CD4-positive, alpha-beta T cell (primary cell): ENCODE data around the gene PLBD2. TPM values are rescaled to one million over a fixed set of nuclear protein-coding genes. Genes with fewer than 3 reads are reported as not detected.

Experiments
- ATAC-seq: fragments of 200-7000 bp; cut with Tn5 transposase; one replicate; pipeline ENCODE4 v1.10.0; 2022; ENCODE audit warnings: mild to moderate bottlenecking; ENCODE audit not compliant: poor library complexity
- CTCF ChIA-PET: fragments of 350-600 bp; sonication (Branson Sonifier 250); formaldehyde crosslinking; loops from one replicate; lab custom pipeline; 2021; ENCODE audit warnings: antibody characterized with exemption, inconsistent platforms; lab: Charles Lee
- POLR2A ChIA-PET: fragments of 350-600 bp; sonication (Branson Sonifier 250); formaldehyde crosslinking; loops from one replicate; lab custom pipeline; 2021; ENCODE audit warnings: antibody characterized with exemption, inconsistent platforms; lab: Charles Lee
- DNase-seq, 14 experiments: peaks; one replicate each; pipeline ENCODE4 v3.0.0-alpha.2; 2013 to 2020; ENCODE audit warnings: mixed read lengths in 2 of 14
- H3K27ac ChIP-seq, 2 donors: one replicate each; pipeline versions ENCODE4 v1.5.1 to v1.7.0; 2013; ENCODE audit warnings: low read length in 2 of 2, low read depth in 1 of 2, mild to moderate bottlenecking in 1 of 2
- H3K27me3 ChIP-seq, 2 experiments: 1 replicate in 1 of 2; 2 replicates in 1 of 2; pipeline versions ENCODE4 v1.6.1 to v1.7.0; 2013; ENCODE audit warnings: low read length in 2 of 2, control low read depth in 1 of 2, mild to moderate bottlenecking in 1 of 2, moderate library complexity in 1 of 2; ENCODE audit not compliant: insufficient read depth in 2 of 2, control insufficient read depth in 1 of 2
- H3K36me3 ChIP-seq: one replicate; pipeline ENCODE4 v1.6.1; 2013; ENCODE audit warnings: low read length, control low read depth; ENCODE audit not compliant: insufficient read depth
- H3K4me1 ChIP-seq: one replicate; pipeline ENCODE4 v1.6.1; 2013; ENCODE audit warnings: low read length, control low read depth; ENCODE audit not compliant: insufficient read depth
- H3K4me3 ChIP-seq: one replicate; pipeline ENCODE4 v1.5.1; 2013; ENCODE audit warnings: mild to moderate bottlenecking, low read length, moderate library complexity
- H3K9me3 ChIP-seq, 2 experiments: 1 replicate in 1 of 2; 2 replicates in 1 of 2; pipeline versions ENCODE4 v1.6.1 to v1.7.0; 2013; ENCODE audit warnings: low read length in 2 of 2, mild to moderate bottlenecking in 2 of 2, control low read depth in 1 of 2, moderate library complexity in 1 of 2; ENCODE audit not compliant: control insufficient read depth in 1 of 2, insufficient read depth in 1 of 2
- H3K27ac Mint-ChIP-seq: one replicate; pipeline ENCODE4 v1.8.0; 2020; ENCODE audit warnings: mixed read lengths
- H3K27me3 Mint-ChIP-seq: one replicate; pipeline ENCODE4 v1.8.0; 2021; ENCODE audit warnings: mixed read lengths
- H3K36me3 Mint-ChIP-seq: one replicate; pipeline ENCODE4 v1.8.0; 2021; ENCODE audit warnings: low read depth, mixed read lengths
- H3K4me1 Mint-ChIP-seq: one replicate; pipeline ENCODE4 v1.8.0; 2021; ENCODE audit warnings: low read depth, mixed read lengths
- H3K4me3 Mint-ChIP-seq: one replicate; pipeline ENCODE4 v1.8.0; 2020; ENCODE audit warnings: mild to moderate bottlenecking, mixed read lengths
- H3K9me3 Mint-ChIP-seq: one replicate; pipeline ENCODE4 v1.8.0; 2020; ENCODE audit warnings: mixed read lengths
- CTCF ChIP-seq: fragments of 200-600 bp; IDR thresholded peaks from one replicate; pipeline ENCODE4 v1.8.0; 2022; ENCODE audit warnings: antibody characterized with exemption, mild to moderate bottlenecking
- intact Hi-C, 2 experiments: fragments of 100-400 bp; cut with DNase I in 1 of 2; cut with micrococcal nuclease in 1 of 2; formaldehyde crosslinking; loops; one replicate each; pipeline versions ENCODE4 v1.15.1 to v1.9.0; 2023 to 2025; cut with DNase I, micrococcal nuclease
- total RNA-seq, 174 experiments: library from RNA in 2 of 174; stranded (reverse) in 2 of 174; gene quantifications; one replicate each; pipeline ENCODE4 v1.2.3 and lab custom pipeline; 2021 to 2026

Gene PLBD2
- total RNA-seq, 2 experiments from 2014 or later: 10.4 to 12.2 TPM

DNA sequence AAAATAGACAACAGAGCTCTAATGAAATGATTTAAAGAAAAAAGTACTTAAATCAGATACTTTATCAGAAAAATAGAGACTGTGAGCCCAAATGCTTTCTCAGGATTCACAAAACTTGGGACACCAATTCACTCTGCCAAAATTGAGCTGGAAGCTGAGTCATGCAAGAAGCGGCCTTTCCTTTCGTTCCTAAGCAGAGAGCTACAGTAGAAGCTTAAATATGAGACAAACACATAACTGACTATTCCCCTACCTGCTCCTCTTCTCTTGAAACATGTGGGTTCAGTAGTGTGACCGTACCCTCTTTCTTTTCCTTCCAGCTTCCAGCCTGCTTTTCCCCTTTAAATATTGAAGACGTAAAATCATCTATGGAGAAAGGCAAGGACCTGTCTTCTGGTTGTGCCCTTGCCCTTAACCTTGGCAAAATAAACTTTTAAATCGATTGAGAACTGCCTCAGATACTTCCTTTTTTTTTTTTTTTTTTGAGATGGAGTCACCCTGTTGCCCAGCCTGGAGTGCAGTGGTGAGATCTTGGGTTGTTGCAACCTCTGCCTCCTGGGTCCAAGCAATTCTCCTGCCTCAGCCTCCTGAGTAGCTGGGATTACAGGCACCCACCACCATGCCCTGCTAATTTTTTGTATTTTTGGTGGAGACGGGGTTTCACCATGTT, 49.7 kb downstream of the PLBD2 start:
- ATAC-seq: no peak
- peaks cover 0 to 4% of the 10 kb centered on the region in 2 experiments for H3K27me3 ChIP-seq
- no peak for TF ChIP-seq CTCF
- H3K9me3 Mint-ChIP-seq: no peaks in the 10 kb centered on the region
- intact Hi-C loops: no loop called here
- no peaks in the 10 kb centered on the region for H3K36me3 ChIP-seq
- no peaks in the 10 kb centered on the region for H3K4me1 Mint-ChIP-seq
- CTCF ChIA-PET: no interaction called here
- peaks cover 2% of the 10 kb centered on the region for H3K4me1 ChIP-seq
- peaks cover 19% of the 10 kb centered on the region for H3K27me3 Mint-ChIP-seq
- no peaks in the 10 kb centered on the region for H3K36me3 Mint-ChIP-seq
- H3K9me3 ChIP-seq: no peaks in the 10 kb centered on the region
- no peak overlapping the region for H3K4me3 ChIP-seq
- H3K27ac Mint-ChIP-seq: no peak overlapping the region
- no peak for DNase-seq
- H3K27ac ChIP-seq: no peak overlapping the region
- POLR2A ChIA-PET: no interaction called here
- H3K4me3 Mint-ChIP-seq: no peak overlapping the region

- DNase-seq: no peak
- H3K36me3 ChIP-seq: no peaks in the 10 kb centered on the region
- Mint-ChIP-seq H3K27me3 (peaks cover 18% of the 10 kb centered on the region), H3K9me3 (no peaks in the 10 kb centered on the region), H3K27ac (no peak overlapping the region), H3K36me3 (no peaks in the 10 kb centered on the region), H3K4me3 (no peak overlapping the region), H3K4me1 (no peaks in the 10 kb centered on the region)
- no peak for TF ChIP-seq CTCF
- no peaks in the 10 kb centered on the region for H3K9me3 ChIP-seq
- no peak overlapping the region for H3K27ac ChIP-seq
- H3K4me1 ChIP-seq: no peaks in the 10 kb centered on the region
- CTCF ChIA-PET: no interaction called here
- ATAC-seq: no peak
- intact Hi-C loops: no loop called here
- POLR2A ChIA-PET: no interaction called here
- peaks cover 0 to 4% of the 10 kb centered on the region in 2 experiments for H3K27me3 ChIP-seq
- no peak overlapping the region for H3K4me3 ChIP-seq
Observed at GRCh38 chr12:113408756-113409298, 50.4 kb downstream of the PLBD2 start.

DNA sequence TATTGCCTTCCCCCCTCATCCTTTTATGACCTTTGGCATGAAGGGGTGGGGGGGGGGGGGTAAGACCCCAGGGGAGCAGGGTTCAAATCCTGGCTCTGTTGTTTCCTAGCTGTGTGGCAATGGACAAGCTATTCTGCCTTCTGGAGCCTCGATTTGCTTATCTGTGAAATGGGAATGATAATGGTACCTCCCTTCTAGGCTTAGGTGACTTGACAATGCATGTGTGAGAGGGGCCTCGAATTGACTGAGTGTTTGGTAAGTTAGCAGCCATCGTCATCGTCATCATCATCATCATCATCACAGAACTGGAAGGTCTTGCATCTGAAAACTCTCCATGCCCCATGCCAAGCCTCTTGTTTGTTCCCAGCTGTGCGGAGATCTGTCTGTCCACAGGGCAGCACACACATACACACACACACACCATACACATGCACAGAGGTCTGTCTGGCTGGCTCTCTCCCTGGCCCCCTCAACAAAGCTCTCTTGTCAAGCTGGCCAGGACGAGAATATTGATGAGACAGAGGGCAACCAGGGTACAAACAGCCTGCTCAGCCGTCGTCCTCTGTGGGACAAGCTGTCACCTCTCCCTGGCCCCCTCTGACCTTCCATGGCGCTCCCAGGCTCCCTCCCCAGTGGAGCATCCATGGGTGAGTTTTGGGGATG, 51.2 kb downstream of the PLBD2 start:
- H3K9me3 Mint-ChIP-seq: no peaks in the 10 kb centered on the region
- CTCF ChIA-PET: no interaction called here

More for the DNA sequence above, 51.2 kb downstream of the PLBD2 start:
- no peaks in the 10 kb centered on the region for H3K36me3 ChIP-seq
- H3K27me3 Mint-ChIP-seq: peaks cover 11% of the 10 kb centered on the region
- no peaks in the 10 kb centered on the region for H3K27me3 ChIP-seq
- H3K4me3 ChIP-seq: no peak overlapping the region
- no peak overlapping the region for H3K27ac ChIP-seq
- no peak overlapping the region for H3K4me3 Mint-ChIP-seq
- H3K4me1 Mint-ChIP-seq: no peaks in the 10 kb centered on the region
- H3K9me3 ChIP-seq: no peaks in the 10 kb centered on the region
- no peaks in the 10 kb centered on the region for H3K36me3 Mint-ChIP-seq
- H3K4me1 ChIP-seq: no peaks in the 10 kb centered on the region
- DNase-seq (no peak), ATAC-seq (no peak)
- TF ChIP-seq CTCF: no peak
- H3K27ac Mint-ChIP-seq: no peak overlapping the region
- intact Hi-C loops: no loop called here
- POLR2A ChIA-PET: no interaction called here
